ENCODE data around the gene RTP5. TPM values are rescaled to one million over a fixed set of nuclear protein-coding genes. Genes with fewer than 3 reads are reported as not detected.

The RTP5 gene
- total RNA-seq, 1 experiment from 2014 or later = not detected

DNA sequence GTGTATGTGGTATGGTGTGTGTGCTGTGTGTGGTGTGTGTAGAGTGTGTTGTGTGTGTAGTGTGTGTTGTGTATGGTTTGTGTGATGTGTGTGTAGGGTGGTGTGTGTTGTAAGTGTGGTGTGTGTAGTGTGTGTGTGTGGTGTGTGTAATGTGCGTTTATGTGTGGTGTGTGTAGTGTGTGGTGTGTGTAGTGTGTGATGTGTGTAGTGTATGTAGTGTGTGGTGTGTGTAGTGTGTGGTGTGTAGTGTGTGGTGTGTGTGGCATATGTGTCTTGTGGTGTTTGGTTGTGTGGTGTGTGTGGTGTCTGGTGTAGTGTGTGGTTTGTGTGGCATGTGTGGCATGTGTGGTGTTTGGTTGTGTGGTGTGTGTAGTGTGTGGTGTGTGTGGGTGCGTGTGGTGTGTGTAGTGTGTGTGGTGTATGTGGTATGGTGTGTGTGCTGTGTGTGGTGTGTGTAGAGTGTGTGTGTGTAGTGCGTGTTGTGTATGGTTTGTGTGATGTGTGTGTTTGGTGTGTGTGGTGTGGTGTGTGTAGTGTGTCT lies 4.0 kb upstream of the RTP5 start:
- H3K4me2 ChIP-seq (ENCODE audit: low read length) = no peak overlapping the region
- DNase-seq (ENCODE audit: low read depth, low spot score) (no peak), ATAC-seq (no peak)
- H4K20me1 ChIP-seq (ENCODE audit: insufficient read depth) = no peaks in the 10 kb centered on the region
- H3K4me3 ChIP-seq (replicated peaks in 1 of 2; ENCODE audit: low read depth in 1 of 2, low read length in 2 of 2) = no peak overlapping the region
- BruUV-seq (replicated peaks) = no TSS peak
- H3K4me1 ChIP-seq (ENCODE audit: control insufficient read depth in 1 of 2, insufficient read depth in 2 of 2, low read length in 2 of 2) = no peaks in the 10 kb centered on the region
- ChIA-PET POLR2A (no interaction called here), CTCF (no interaction called here), RAD21 (ENCODE audit: low non-redundant PET in 1 of 2, low total read pairs in 2 of 2, uncharacterized antibody in 2 of 2, unreplicated experiment in 2 of 2) (no interaction called here)
- H3K27me3 ChIP-seq (ENCODE audit: insufficient read depth, low read length) = no peaks in the 10 kb centered on the region
- intact Hi-C loops (cut with micrococcal nuclease) = no loop called here
- no peaks in the 10 kb centered on the region for H3K9me2 ChIP-seq (ENCODE audit: insufficient read depth)
- H3K9ac ChIP-seq (ENCODE audit: low read length) = no peak overlapping the region
- no peaks in the 10 kb centered on the region for H3K79me2 ChIP-seq (ENCODE audit: insufficient read depth, low read length)
- no peak overlapping the region; the same call in 1 of the 2 replicates for H3K27ac ChIP-seq (ENCODE audit: low read depth, low read length)
- H2AFZ ChIP-seq (ENCODE audit: low read depth, low read length, poor library complexity, severe bottlenecking) = no peak overlapping the region
- TF ChIP-seq ELF1 (IDR thresholded peaks at IDR 0.05; ENCODE audit: borderline replicate concordance, low read depth) (no peak), EZH2phosphoT487 (IDR thresholded peaks at IDR 0.05; ENCODE audit: borderline replicate concordance) (no peak), CTCF (IDR thresholded peaks at IDR 0.05 in 2 of 3, conservative IDR thresholded peaks at IDR 0.05 in 1 of 3; ENCODE audit: borderline replicate concordance in 1 of 3, insufficient read depth in 1 of 3, low read depth in 2 of 3, low read length in 2 of 3) (no peak), EZH2 (IDR thresholded peaks at IDR 0.05) (no peak), ZFX (IDR thresholded peaks at IDR 0.05) (no peak)
- H3K36me3 ChIP-seq (ENCODE audit: control insufficient read depth in 1 of 2, insufficient read depth in 2 of 2, low read length in 2 of 2) = no peaks in the 10 kb centered on the region
- H3K9me3 ChIP-seq (ENCODE audit: control insufficient read depth in 1 of 2, insufficient read depth in 1 of 2, low read depth in 1 of 2, low read length in 2 of 2) = peaks cover 0 to 9% of the 10 kb centered on the region in 2 experiments; a peak in 1 of 4 replicates

- H3K9ac ChIP-seq (ENCODE audit: low read length) = no peak overlapping the region
- no peaks in the 10 kb centered on the region for H3K9me2 ChIP-seq (ENCODE audit: insufficient read depth)
- RAD21 ChIA-PET (ENCODE audit: low non-redundant PET in 1 of 2, low total read pairs in 2 of 2, uncharacterized antibody in 2 of 2, unreplicated experiment in 2 of 2) = no interaction called here
- H2AFZ ChIP-seq (ENCODE audit: low read depth, low read length, poor library complexity, severe bottlenecking) = no peak overlapping the region
- POLR2A ChIA-PET = no interaction called here
- H3K9me3 ChIP-seq (ENCODE audit: control insufficient read depth in 1 of 2, insufficient read depth in 1 of 2, low read depth in 1 of 2, low read length in 2 of 2) = peaks cover 0 to 9% of the 10 kb centered on the region in 2 experiments; a peak in 1 of 4 replicates
- H4K20me1 ChIP-seq (ENCODE audit: insufficient read depth) = no peaks in the 10 kb centered on the region
- no peak overlapping the region for H3K4me2 ChIP-seq (ENCODE audit: low read length)
- DNase-seq (ENCODE audit: low read depth, low spot score) = no peak
- no peak overlapping the region for H3K4me3 ChIP-seq (replicated peaks in 1 of 2; ENCODE audit: low read depth in 1 of 2, low read length in 2 of 2)
- no peaks in the 10 kb centered on the region for H3K36me3 ChIP-seq (ENCODE audit: control insufficient read depth in 1 of 2, insufficient read depth in 2 of 2, low read length in 2 of 2)
- no peak overlapping the region; the same call in 1 of the 2 replicates for H3K27ac ChIP-seq (ENCODE audit: low read depth, low read length)
- CTCF ChIA-PET = no interaction called here
- H3K4me1 ChIP-seq (ENCODE audit: control insufficient read depth in 1 of 2, insufficient read depth in 2 of 2, low read length in 2 of 2) = no peaks in the 10 kb centered on the region
- no peak for TF ChIP-seq POLR2AphosphoS5 (IDR thresholded peaks at IDR 0.05; ENCODE audit: low read depth, low read length)
- no peak for TF ChIP-seq SRF (IDR thresholded peaks at IDR 0.05; ENCODE audit: low read depth)
- no peak for TF ChIP-seq EZH2 (IDR thresholded peaks at IDR 0.05)
- no peak for TF ChIP-seq ZNF274 (IDR thresholded peaks at IDR 0.05; ENCODE audit: low read depth, low read length)
- TF ChIP-seq EZH2phosphoT487 (IDR thresholded peaks at IDR 0.05; ENCODE audit: borderline replicate concordance) = no peak
- TF ChIP-seq YY1 (IDR thresholded peaks at IDR 0.05; ENCODE audit: extremely low read depth, insufficient replicate concordance, low read depth, low read length) = no peak
- no peaks in the 10 kb centered on the region for H3K79me2 ChIP-seq (ENCODE audit: insufficient read depth, low read length)
- no peaks in the 10 kb centered on the region for H3K27me3 ChIP-seq (ENCODE audit: insufficient read depth, low read length)
- no TSS peak for BruUV-seq (replicated peaks)
- intact Hi-C loops (cut with micrococcal nuclease) = no loop called here
- no peak; the same call in 1 of the 2 replicates for ATAC-seq
Observed at GRCh38 chr2:241865957-241866789, 3.4 kb upstream of the RTP5 start.

Measured in HCT116 (cell line).